ENCODE data around the gene GPR137.

GPR137 gene

DNA sequence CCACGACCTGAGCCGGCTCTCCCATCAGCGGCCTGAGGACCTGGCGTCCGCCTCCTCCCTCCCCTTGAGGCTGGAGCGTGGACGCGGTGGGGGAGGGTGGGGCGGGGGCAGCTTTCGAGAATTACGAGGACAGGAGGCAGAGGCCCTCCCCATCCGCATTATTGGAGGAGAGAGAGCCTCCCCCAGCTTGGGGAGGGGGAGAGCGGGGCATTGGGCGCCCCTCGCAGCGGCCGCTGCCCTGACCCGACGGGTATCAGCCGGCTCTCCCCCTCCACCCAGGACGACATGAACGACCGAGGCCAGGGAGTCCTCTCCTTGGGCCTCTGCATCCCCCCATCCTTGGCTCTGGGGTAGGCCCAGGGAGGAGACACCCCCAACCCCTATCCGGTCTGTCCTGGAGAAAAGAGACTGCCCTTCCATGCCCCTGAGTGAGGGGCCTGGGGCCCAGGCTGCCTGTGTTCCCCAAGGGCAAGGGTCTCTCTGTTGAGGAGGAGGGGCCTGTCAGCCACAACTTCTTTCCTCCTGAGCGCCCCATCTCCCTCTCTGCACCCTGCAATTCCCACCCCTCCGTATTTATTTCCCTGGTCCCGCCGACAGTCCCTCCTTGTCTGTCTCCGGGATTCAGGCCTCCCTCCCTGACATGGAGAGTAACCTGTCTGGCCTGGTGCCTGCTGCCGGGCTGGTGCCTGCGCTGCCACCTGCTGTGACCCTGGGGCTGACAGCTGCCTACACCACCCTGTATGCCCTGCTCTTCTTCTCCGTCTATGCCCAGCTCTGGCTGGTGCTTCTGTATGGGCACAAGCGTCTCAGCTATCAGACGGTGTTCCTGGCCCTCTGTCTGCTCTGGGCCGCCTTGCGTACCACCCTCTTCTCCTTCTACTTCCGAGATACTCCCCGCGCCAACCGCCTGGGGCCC is 495 bp downstream of the GPR137 start:
- H3K27ac Mint-ChIP-seq: peak overlapping the region; percentile 93
- peaks cover 12% of the 10 kb centered on the region for H3K27me3 Mint-ChIP-seq
- peak; percentile 0 for ATAC-seq
- peaks cover 33% of the 10 kb centered on the region for H3K36me3 Mint-ChIP-seq
- no peaks in the 10 kb centered on the region for H3K9me3 Mint-ChIP-seq
- H3K4me3 Mint-ChIP-seq: peak overlapping the region; percentile 94
- H3K4me1 Mint-ChIP-seq: peaks cover 42% of the 10 kb centered on the region

DNA sequence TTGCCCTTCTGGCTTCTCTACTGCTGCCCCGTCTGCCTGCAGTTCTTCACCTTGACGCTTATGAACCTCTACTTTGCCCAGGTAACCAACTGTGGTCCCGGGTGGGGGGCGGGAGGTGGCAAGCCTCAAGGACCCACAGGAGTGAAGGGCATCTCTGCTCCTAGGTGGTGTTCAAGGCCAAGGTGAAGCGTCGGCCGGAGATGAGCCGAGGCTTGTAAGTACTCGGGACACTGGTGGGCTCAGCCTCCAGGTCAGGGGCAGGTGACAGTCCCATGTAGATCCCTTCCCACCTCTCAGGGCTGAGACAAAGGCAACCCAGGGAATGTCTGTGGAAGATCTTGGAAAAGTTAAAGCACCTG is 1.1 kb downstream of the GPR137 start:
- H3K36me3 Mint-ChIP-seq: peaks cover 27% of the 10 kb centered on the region
- H3K4me1 Mint-ChIP-seq: peaks cover 39% of the 10 kb centered on the region
- no peaks in the 10 kb centered on the region for H3K9me3 Mint-ChIP-seq
- peak overlapping the region; percentile 65 for H3K27ac Mint-ChIP-seq
- no peak for ATAC-seq
- peaks cover 13% of the 10 kb centered on the region for H3K27me3 Mint-ChIP-seq
- H3K4me3 Mint-ChIP-seq: peak overlapping the region; percentile 94

DNA sequence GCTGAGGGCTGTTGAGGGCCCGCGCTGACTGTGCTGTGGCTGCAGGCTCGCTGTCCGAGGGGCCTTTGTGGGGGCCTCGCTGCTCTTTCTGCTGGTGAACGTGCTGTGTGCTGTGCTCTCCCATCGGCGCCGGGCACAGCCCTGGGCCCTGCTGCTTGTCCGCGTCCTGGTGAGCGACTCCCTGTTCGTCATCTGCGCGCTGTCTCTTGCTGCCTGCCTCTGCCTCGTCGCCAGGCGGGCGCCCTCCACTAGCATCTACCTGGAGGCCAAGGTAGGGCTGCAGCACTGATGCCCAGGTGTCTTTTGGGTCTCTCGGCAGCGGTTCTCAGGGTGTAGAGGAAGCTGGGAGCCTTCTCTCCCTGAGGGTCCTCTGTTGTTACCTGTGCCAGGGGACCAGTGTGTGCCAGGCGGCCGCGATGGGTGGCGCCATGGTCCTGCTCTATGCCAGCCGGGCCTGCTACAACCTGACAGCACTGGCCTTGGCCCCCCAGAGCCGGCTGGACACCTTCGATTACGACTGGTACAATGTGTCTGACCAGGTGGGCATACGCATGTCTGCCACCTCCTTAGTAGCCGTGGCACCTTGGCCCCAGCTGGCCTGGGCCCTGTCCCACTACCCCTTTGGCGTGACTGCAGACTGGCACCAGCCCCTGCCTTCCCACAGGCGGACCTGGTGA is 2.2 kb downstream of the GPR137 start:
- Mint-ChIP-seq H3K9me3 (no peaks in the 10 kb centered on the region), H3K4me3 (no peak overlapping the region), H3K27ac (no peak overlapping the region), H3K4me1 (peaks cover 39% of the 10 kb centered on the region), H3K27me3 (peaks cover 20% of the 10 kb centered on the region), H3K36me3 (peaks cover 20% of the 10 kb centered on the region)
- no peak for ATAC-seq

DNA sequence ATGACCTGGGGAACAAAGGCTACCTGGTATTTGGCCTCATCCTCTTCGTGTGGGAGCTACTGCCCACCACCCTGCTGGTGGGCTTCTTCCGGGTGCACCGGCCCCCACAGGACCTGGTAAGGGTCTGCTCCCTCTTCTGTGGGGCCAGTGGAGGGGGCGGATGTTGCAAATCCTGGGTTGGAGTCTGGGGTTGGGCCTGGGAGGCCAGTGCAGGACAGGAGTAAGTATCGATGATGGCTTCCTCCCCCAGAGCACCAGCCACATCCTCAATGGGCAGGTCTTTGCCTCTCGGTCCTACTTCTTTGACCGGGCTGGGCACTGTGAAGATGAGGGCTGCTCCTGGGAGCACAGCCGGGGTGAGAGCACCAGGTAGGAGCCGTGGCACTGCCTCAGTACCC is 2.7 kb downstream of the GPR137 start:
- Mint-ChIP-seq H3K4me1 (peaks cover 34% of the 10 kb centered on the region), H3K9me3 (no peaks in the 10 kb centered on the region), H3K27me3 (peaks cover 25% of the 10 kb centered on the region), H3K27ac (no peak overlapping the region), H3K4me3 (no peak overlapping the region), H3K36me3 (peaks cover 17% of the 10 kb centered on the region)
- no peak for ATAC-seq

DNA sequence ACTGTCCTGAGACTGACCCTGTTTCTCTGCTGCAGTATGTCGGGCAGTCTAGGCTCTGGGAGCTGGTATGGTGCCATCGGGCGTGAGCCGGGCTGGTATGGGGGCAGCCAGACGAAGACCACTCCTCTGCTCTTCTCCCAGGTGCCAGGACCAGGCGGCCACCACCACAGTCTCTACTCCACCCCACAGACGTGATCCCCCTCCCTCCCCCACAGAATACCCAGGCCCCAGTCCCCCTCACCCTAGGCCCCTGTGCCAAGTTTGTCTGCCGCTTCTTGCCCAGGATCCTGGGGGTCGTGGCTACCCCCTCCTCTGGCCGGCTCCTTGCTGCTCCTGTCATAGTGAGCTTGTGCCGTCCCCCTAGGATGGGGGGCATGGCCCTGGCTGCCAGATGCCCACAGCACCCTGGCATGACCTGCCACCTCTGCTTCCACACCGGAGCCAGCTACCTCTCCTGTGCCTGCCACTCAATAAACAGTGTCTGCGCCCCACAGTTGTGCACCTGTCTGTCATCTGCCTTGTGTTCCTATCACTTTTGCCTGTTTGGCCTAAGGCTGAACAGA is 3.4 kb downstream of the GPR137 start:
- peaks cover 17% of the 10 kb centered on the region for H3K36me3 Mint-ChIP-seq
- H3K27ac Mint-ChIP-seq: no peak overlapping the region
- no peaks in the 10 kb centered on the region for H3K9me3 Mint-ChIP-seq
- ATAC-seq: no peak
- H3K4me1 Mint-ChIP-seq: peaks cover 27% of the 10 kb centered on the region
- H3K27me3 Mint-ChIP-seq: peaks cover 32% of the 10 kb centered on the region
- H3K4me3 Mint-ChIP-seq: no peak overlapping the region

DNA sequence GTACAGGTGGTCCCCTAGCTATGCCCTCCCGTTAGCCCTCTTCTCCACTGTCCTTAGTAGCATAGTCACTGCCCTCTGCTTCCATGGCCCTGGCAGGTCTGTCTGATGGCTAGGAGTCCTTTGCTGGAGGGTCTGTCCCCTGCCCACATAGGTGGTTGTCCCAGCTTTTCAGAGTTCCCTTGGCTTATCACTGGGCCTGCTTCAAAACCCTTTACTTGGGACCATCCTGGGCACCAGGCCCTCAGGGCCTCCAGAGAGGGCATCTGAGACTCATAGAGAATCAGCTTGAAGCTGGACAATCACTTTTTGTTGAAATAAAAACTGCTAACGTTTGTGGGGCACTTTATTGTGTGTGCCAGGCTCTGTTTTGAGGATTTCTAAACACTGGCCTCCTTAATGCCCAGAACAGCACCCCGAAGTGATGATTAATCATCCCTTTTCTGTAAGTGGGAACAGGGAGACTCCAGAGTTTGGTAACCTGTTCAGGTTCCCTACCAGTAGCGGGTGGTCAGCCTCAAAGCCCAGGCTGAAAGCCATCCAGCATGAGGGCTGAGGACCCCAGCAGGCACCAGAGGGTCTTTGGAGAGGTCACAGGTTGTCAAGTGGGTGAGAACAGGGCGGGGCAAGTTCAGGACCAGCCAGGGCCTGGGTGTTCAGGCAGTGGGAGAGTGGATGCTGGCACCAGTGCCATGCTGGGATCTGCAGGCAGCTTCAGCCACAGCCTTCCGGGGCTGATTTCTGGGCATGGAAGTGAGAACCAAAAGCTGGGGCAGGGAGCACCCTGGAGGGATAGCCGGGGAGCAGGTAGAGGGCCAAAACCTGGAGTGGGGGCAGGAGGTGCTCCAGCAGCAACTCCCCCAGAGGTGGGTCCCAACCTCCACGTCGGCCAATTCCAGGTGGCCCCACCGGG is 5.0 kb downstream of the GPR137 start:
- peaks cover 48% of the 10 kb centered on the region for H3K27me3 Mint-ChIP-seq
- no peak for ATAC-seq
- peak overlapping the region; percentile 71 for H3K4me3 Mint-ChIP-seq
- peaks cover 25% of the 10 kb centered on the region for H3K4me1 Mint-ChIP-seq
- H3K36me3 Mint-ChIP-seq: peaks cover 17% of the 10 kb centered on the region
- H3K27ac Mint-ChIP-seq: peak overlapping the region; percentile 49
- no peaks in the 10 kb centered on the region for H3K9me3 Mint-ChIP-seq

DNA sequence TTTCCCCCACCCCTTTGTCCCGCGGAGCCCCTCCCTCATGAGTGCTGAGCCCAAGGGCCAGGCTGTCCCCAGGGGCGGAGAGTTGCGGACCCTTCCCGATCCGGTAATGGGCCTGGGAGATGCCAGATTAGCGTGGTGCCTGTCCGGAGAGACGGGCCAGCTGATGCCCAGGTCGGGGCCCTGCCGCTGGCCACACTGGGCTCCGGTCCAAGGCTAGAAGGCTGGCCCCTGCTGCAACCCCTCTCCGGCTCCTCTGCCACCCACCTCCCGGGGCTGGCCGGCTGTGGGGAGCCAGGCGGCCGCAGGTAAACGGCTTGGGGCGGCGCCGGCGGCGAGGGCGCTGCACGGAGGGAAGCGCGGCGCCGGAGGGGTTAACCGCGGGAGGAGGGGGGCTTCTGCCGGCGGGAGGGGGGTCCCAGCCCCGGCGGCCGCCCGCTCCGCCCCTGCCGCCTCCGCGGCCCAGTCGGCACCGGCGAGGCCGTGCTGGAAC is 5.7 kb downstream of the GPR137 start, which contains the start of gene KCNK4:
TSS of gene KCNK4 (plus strand) at position 41 of the 490 bp plus-strand sequence. CDS start 1,717 bp downstream, outside the sequence.
- H3K4me1 Mint-ChIP-seq: peaks cover 22% of the 10 kb centered on the region
- no peaks in the 10 kb centered on the region for H3K9me3 Mint-ChIP-seq
- H3K4me3 Mint-ChIP-seq: peak within 1 kb of the TSS; percentile 71
- no peak for ATAC-seq
- H3K27ac Mint-ChIP-seq: peak within 1 kb of the TSS; percentile 49
- peaks cover 17% of the 10 kb centered on the region for H3K36me3 Mint-ChIP-seq
- H3K27me3 Mint-ChIP-seq: peaks cover 55% of the 10 kb centered on the region

DNA sequence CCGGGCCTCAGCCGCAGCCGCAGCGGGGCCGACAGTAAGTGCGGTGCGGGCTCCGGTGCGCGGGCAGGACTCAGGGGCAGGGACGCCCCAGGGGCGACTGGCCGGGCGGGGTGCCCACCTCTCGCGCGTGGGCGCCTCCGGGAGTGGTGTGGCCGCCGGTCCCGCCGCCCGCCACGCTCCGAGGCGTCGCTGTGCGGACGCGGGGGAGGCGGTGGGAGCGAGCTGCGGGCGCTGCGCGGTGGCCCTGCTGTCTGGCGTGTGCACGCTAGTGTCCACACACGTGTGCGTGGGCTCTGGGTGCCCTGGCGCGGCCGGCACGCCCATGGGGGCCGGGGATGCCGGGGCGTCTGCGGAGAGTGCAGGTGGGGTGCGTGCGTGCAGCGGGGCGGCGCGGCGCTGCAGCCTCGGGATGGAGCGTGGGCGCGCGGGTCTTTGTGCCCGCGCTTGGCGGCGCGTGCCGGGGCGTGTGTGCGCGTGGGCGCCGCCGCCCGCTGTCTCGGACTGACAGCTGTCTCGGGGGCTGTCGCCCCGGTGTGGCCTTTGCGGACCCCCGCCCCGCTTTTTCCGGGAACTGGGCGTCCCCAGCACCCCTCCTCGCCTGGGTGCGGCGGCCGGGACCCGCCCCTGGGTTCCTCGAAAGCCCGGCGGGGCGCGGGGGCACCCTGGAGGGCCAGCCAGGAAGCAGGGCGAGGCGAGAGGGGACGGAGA is 6.3 kb downstream of the GPR137 start:
- Mint-ChIP-seq H3K9me3 (no peaks in the 10 kb centered on the region), H3K4me3 (peak overlapping the region; percentile 68), H3K27me3 (peaks cover 61% of the 10 kb centered on the region), H3K36me3 (peaks cover 17% of the 10 kb centered on the region), H3K4me1 (peaks cover 16% of the 10 kb centered on the region), H3K27ac (no peak overlapping the region)
- ATAC-seq: peak; percentile 47

DNA sequence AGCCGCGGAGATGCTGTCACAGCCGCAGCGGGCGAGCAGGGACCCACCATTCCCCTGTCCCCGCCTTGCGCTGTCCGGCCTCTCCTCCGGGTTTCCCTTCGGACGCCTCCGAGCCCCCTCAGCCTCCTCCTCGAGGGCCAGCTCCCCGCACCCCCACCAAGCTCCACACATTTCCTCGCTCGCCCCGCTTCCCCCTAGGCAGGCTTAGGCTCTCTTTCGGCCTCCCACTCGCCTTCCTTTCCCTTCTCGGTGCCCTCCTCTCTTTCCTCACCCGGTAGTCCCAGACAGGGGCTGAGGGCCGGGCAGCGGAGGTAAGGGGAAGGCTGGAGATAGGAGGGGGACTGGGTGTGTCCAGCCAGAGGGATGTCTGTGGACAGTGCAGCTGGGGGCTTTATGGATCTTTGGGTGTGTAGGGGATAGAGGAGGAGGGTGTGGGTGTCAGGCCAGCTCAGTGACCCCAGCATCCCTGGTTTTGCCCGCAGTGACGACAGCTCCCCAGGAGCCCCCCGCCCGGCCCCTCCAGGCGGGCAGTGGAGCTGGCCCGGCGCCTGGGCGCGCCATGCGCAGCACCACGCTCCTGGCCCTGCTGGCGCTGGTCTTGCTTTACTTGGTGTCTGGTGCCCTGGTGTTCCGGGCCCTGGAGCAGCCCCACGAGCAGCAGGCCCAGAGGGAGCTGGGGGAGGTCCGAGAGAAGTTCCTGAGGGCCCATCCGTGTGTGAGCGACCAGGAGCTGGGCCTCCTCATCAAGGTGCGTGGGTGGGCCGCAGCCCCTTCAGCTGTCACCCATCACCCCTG is 7.0 kb downstream of the GPR137 start:
- Mint-ChIP-seq H3K4me3 (peak overlapping the region; percentile 68), H3K9me3 (no peaks in the 10 kb centered on the region), H3K27me3 (peaks cover 68% of the 10 kb centered on the region), H3K27ac (no peak overlapping the region), H3K36me3 (peaks cover 17% of the 10 kb centered on the region), H3K4me1 (peaks cover 18% of the 10 kb centered on the region)
- peak; percentile 40 for ATAC-seq

DNA sequence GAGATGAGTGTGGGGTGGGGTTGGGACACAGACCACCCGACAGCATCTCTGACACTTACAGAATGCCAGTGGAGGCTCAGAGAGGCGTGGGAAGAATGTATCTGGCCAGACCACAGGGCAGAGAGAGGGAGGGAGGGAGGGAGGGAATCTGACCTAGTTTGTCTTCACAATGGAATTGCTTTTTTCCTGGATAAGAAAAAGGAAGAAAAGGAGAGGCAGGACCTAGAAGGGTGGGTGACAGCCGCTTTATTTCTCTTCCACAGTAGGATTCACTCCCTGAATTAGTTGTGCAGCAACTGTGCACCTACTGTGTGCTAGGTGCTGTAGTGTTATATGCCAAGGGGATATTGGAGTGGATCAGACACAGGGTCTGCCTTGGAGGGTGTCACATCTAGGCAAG is 9.1 kb downstream of the GPR137 start:
- H3K36me3 Mint-ChIP-seq: peaks cover 8% of the 10 kb centered on the region
- H3K27ac Mint-ChIP-seq: no peak overlapping the region
- no peak overlapping the region for H3K4me3 Mint-ChIP-seq
- H3K4me1 Mint-ChIP-seq: peaks cover 28% of the 10 kb centered on the region
- peaks cover 89% of the 10 kb centered on the region for H3K27me3 Mint-ChIP-seq
- no peaks in the 10 kb centered on the region for H3K9me3 Mint-ChIP-seq
- ATAC-seq: no peak

DNA sequence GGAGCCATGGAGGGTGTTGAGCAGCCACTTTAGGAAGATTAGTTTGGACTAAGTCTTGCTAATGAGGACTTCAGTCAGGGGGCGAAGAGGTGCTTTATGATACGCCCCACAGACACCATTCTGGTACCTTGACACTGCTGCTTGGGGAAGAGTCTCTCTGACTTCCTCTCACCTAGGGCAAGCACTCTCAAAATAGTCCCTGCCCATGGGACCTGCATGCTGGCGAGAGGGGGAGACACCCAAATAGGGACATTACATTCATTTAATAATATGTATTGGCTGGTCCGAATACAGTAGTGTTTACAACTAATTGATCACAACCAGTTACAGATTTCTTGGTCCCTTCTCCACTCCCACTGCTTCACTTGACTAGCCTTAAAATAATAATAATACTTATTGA is 10.1 kb downstream of the GPR137 start:
- Mint-ChIP-seq H3K4me1 (peaks cover 35% of the 10 kb centered on the region), H3K4me3 (no peak overlapping the region), H3K27ac (no peak overlapping the region), H3K9me3 (no peaks in the 10 kb centered on the region), H3K27me3 (peaks cover 91% of the 10 kb centered on the region), H3K36me3 (peaks cover 2% of the 10 kb centered on the region)
- ATAC-seq: no peak

DNA sequence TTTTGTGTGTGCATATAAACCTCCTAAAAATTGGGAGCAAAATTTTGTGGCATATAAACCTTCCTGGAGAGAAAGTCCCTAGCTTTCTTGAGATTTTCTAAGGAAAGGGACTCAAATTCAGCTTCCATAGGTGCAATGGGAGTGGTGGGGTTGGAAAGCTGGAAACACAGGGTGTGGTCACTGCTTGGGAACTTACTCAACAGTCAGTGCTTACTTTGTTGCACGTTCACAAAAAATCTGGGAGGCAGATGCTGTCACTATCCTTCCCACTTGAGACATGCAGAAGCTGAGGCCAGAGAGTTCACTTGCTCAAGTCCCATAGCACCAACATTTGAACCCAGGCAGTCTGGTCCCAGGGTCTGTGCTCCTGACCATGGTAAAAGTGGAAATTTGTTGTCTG is 10.6 kb downstream of the GPR137 start:
- peaks cover 91% of the 10 kb centered on the region for H3K27me3 Mint-ChIP-seq
- H3K36me3 Mint-ChIP-seq: no peaks in the 10 kb centered on the region
- no peak overlapping the region for H3K4me3 Mint-ChIP-seq
- H3K9me3 Mint-ChIP-seq: no peaks in the 10 kb centered on the region
- ATAC-seq: no peak
- no peak overlapping the region for H3K27ac Mint-ChIP-seq
- H3K4me1 Mint-ChIP-seq: peaks cover 35% of the 10 kb centered on the region

DNA sequence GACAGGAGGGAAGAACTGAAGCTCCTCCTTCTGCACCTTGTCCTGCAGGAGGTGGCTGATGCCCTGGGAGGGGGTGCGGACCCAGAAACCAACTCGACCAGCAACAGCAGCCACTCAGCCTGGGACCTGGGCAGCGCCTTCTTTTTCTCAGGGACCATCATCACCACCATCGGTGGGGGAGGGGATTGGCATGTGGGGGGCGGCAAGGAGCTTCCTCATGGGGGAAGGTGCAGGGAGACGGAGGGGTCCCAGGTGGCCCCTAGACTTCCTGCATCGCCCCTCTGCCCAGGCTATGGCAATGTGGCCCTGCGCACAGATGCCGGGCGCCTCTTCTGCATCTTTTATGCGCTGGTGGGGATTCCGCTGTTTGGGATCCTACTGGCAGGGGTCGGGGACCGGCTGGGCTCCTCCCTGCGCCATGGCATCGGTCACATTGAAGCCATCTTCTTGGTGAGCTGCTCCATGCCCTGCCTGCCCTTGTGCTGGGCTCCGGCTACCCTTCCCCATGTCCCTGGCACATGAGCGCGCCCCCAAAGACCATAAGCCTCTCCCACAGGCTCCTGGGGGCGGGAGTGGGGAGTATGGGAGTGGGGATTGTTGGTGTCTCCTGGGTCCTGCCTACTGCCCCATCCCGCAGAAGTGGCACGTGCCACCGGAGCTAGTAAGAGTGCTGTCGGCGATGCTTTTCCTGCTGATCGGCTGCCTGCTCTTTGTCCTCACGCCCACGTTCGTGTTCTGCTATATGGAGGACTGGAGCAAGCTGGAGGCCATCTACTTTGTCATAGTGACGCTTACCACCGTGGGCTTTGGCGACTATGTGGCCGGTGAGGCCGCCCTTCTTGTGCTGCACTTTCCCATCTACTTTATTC is 11.4 kb downstream of the GPR137 start:
- Mint-ChIP-seq H3K27me3 (peaks cover 93% of the 10 kb centered on the region), H3K9me3 (no peaks in the 10 kb centered on the region)

More for the DNA sequence above, 11.4 kb downstream of the GPR137 start:
- Mint-ChIP-seq H3K27ac (no peak overlapping the region), H3K4me3 (no peak overlapping the region), H3K4me1 (peaks cover 35% of the 10 kb centered on the region), H3K36me3 (no peaks in the 10 kb centered on the region)
- no peak for ATAC-seq

Data from stimulated activated memory B cell treated with anti-CD40 and anti-IgM and Interleukin-4, amounts not matched to agents 10 μg/mL and 1 μg/mL and 100 μg/mL, for 72 hours (primary cell).